B cell (primary cell): ENCODE measurements around the gene DEAF1.

Source experiments
- CTCF ChIP-seq: fragments of 200-600 bp; IDR thresholded peaks from one replicate; pipeline ENCODE4 v1.8.0; 2022; ENCODE audit warnings: antibody characterized with exemption, mild to moderate bottlenecking
- EZH2 ChIP-seq: IDR thresholded peaks from 2 replicates; pipeline ENCODE4 v1.6.1; 2012; ENCODE audit warnings: borderline replicate concordance, low read depth, mild to moderate bottlenecking, moderate library complexity, low read length; ENCODE audit not compliant: insufficient read depth, poor library complexity, severe bottlenecking

- TF ChIP-seq CTCF (no peak), EZH2 (no peak)
Measured at GRCh38 chr11:727281-727701, 32.3 kb upstream of the DEAF1 start.
